Adrenal gland (tissue), 12 donors: Measurements from ENCODE around the gene EGLN3. TPM values are rescaled to one million over a fixed set of nuclear protein-coding genes. Genes with fewer than 3 reads are reported as not detected.

ENCODE experiments used
- DNase-seq, 7 donors: peaks; one replicate each; pipeline ENCODE4 v3.0.0-alpha.2; 2019 to 2020
- H3K27ac ChIP-seq, 5 donors: fragments of 200-600 bp; sonication (generic) in 4 of 5; 1 replicate in 3 of 5; 2 replicates in 2 of 5; pipeline versions ENCODE4 v1.5.1 to v1.8.0; 2016 to 2020; ENCODE audit warnings: mild to moderate bottlenecking in 1 of 5
- H3K27me3 ChIP-seq: fragments of 200-600 bp; 2 replicates; pipeline ENCODE4 v1.8.0; 2021
- H3K36me3 ChIP-seq, 2 donors: fragments of 200-600 bp; replicated peaks in 1 of 2; 1 replicate in 1 of 2; 2 replicates in 1 of 2; pipeline versions ENCODE4 v1.5.1 to v1.8.0; 2018 to 2022
- H3K4me1 ChIP-seq, 2 donors: fragments of 200-600 bp; replicated peaks in 1 of 2; 1 replicate in 1 of 2; 2 replicates in 1 of 2; pipeline versions ENCODE4 v1.5.1 to v1.8.0; 2018 to 2021
- H3K4me3 ChIP-seq, 4 donors: fragments of 200-600 bp; sonication (generic) in 3 of 4; one replicate each; pipeline ENCODE4 v1.5.1; 2016 to 2018
- H3K9me3 ChIP-seq, 3 donors: fragments of 200-600 bp; sonication (generic) in 1 of 3; replicated peaks in 1 of 3; 1 replicate in 2 of 3; 2 replicates in 1 of 3; pipeline versions ENCODE4 v1.5.1 to v1.8.0; 2016 to 2021
- CTCF ChIP-seq, 6 experiments: fragments of 450-650 bp in 4 of 6; fragments of 200-600 bp in 2 of 6; sonication (generic) in 1 of 6; IDR thresholded peaks; 1 replicate in 5 of 6; 2 replicates in 1 of 6; pipeline versions ENCODE4 v1.5.1 to v1.8.0; 2016 to 2021; ENCODE audit warnings: antibody characterized with exemption in 6 of 6, mild to moderate bottlenecking in 2 of 6, moderate library complexity in 1 of 6
- POLR2A ChIP-seq, 2 donors: fragments of 450-650 bp; IDR thresholded peaks; one replicate each; pipeline ENCODE4 v1.6.1; 2017; ENCODE audit warnings: antibody characterized with exemption in 2 of 2, mild to moderate bottlenecking in 2 of 2, moderate library complexity in 1 of 2
- WGBS, 4 donors: extraction: QIAGEN DNeasy Blood & Tissue Kit in 2 of 4; methylation state at CpG; one replicate each; pipeline versions ENCODE4 v1.1.5 to v1.1.7; 2013 to 2017; 5-methylcytosine and 5-hydroxymethylcytosine counted together
- intact Hi-C, 2 donors: fragments of 100-400 bp; cut with DNase I; formaldehyde crosslinking; loops; one replicate each; pipeline versions ENCODE4 v1.14.1 to v1.15.0; 2022 to 2023
- polyA plus RNA-seq, 3 donors: library from polyadenylated mRNA; stranded (reverse); fragments of 200-250 nt in 2 of 3; fragments of 350-450 nt in 1 of 3; fragmentation: Illumina TruSeq in 1 of 3; extraction: RNeasy Lipid Tissue Mini Kit (QIAGEN cat#74804) in 1 of 3; gene quantifications; one replicate each; pipeline ENCODE4 v1.2.3, GENCODE V29; 2013 to 2014
- total RNA-seq, 9 donors: library from RNA; depleted of rRNA in 4 of 9; stranded (reverse); fragments of >200 nt in 4 of 9; fragments of 120-200 nt in 1 of 9; fragmentation: NEBNext Ultra II Directional in 1 of 9; extraction: Animal tissue kit (Norgen Biotek cat#: 25700) in 1 of 9; gene quantifications; one replicate each; pipeline versions ENCODE4 v1.1.0 to v1.2.4, GENCODE V29; 2013 to 2023
- donor health status: healthy with polysubstance abuse.
- donor health status: Bipolar disorder and iron deficiency.
- donor health status: DM: yes; HTN: yes; CAD: no.
- donor health status: DM: no; HTN: no; CAD: no.
- donor health status: DM: no; HTN: no; CAD: no.
- donor health status: DM: yes; HTN: yes; CAD: no.

The EGLN3 gene
- total and polyA plus RNA-seq, 12 donors, result 0.18 to 7.4 (median 0.78) TPM

GRCh38 chr14:33922125-33922524, 28.7 kb downstream of the EGLN3 start:
- 70 to 79% (median 78%) methylated on average over 4 of the region's 4 CpGs for WGBS, 4 donors
- no peak for DNase-seq
- intact Hi-C loops, result no loop called here

GRCh38 chr14:33918256-33918655, 32.6 kb downstream of the EGLN3 start:
- Histone ChIP-seq H3K27me3 (no peaks in the 10 kb centered on the region), H3K27ac (no peak overlapping the region), H3K4me3 (no peak overlapping the region), H3K9me3 (no peaks in the 10 kb centered on the region), H3K36me3 (no peaks in the 10 kb centered on the region), H3K4me1 (no peaks in the 10 kb centered on the region)
- no peak for DNase-seq
- TF ChIP-seq POLR2A (IDR thresholded peaks at IDR 0.05), result no peak
- TF ChIP-seq CTCF (IDR thresholded peaks at IDR 0.05), result no peak
- intact Hi-C loops, result no loop called here
- WGBS, 4 donors, result 80 to 88% (median 84%) methylated on average over 3 of the region's 3 CpGs

More at GRCh38 chr14:33922125-33922524, 28.7 kb downstream of the EGLN3 start:
- no peaks in the 10 kb centered on the region for H3K27me3 ChIP-seq
- H3K9me3 ChIP-seq, result no peaks in the 10 kb centered on the region
- TF ChIP-seq CTCF (IDR thresholded peaks at IDR 0.05), result no peak
- H3K27ac ChIP-seq, result no peak overlapping the region
- no peaks in the 10 kb centered on the region for H3K4me1 ChIP-seq
- H3K4me3 ChIP-seq, result no peak overlapping the region
- H3K36me3 ChIP-seq, result no peaks in the 10 kb centered on the region

GRCh38 chr14:33917661-33918060, 33.2 kb downstream of the EGLN3 start:
- no peaks in the 10 kb centered on the region for H3K27me3 ChIP-seq
- intact Hi-C loops, result no loop called here
- no peak for TF ChIP-seq CTCF (IDR thresholded peaks at IDR 0.05)
- TF ChIP-seq POLR2A (IDR thresholded peaks at IDR 0.05), result no peak
- H3K4me3 ChIP-seq, result no peak overlapping the region
- 75 to 92% (median 89%) methylated on average over 1 of the region's 1 CpG for WGBS, 4 donors
- H3K9me3 ChIP-seq, result no peaks in the 10 kb centered on the region
- H3K36me3 ChIP-seq, result no peaks in the 10 kb centered on the region
- no peaks in the 10 kb centered on the region for H3K4me1 ChIP-seq
- H3K27ac ChIP-seq, result no peak overlapping the region
- no peak for DNase-seq

GRCh38 chr14:33916663-33917565, 34.0 kb downstream of the EGLN3 start:
- DNase-seq, result no peak
- Histone ChIP-seq H3K36me3 (no peaks in the 10 kb centered on the region), H3K27me3 (no peaks in the 10 kb centered on the region), H3K4me1 (no peaks in the 10 kb centered on the region), H3K27ac (no peak overlapping the region), H3K4me3 (no peak overlapping the region), H3K9me3 (no peaks in the 10 kb centered on the region)
- 49 to 57% (median 51%) methylated on average over 5 of the region's 5 CpGs for WGBS, 4 donors
- no peak for TF ChIP-seq CTCF (IDR thresholded peaks at IDR 0.05)
- TF ChIP-seq POLR2A (IDR thresholded peaks at IDR 0.05), result no peak
- intact Hi-C loops, result no loop called here
